NT2/D1 (cell line): ENCODE measurements around the gene HCN1.

ENCODE experiments used
- SUZ12 ChIP-seq: IDR thresholded peaks from 2 replicates; pipeline ENCODE4 v1.6.1; 2011; ENCODE audit not compliant: insufficient read length, insufficient read depth; ENCODE audit errors: extremely low read depth
- YY1 ChIP-seq: IDR thresholded peaks from 2 replicates; pipeline ENCODE4 v1.6.1; 2011; ENCODE audit not compliant: insufficient read length, insufficient read depth
- ZNF274 ChIP-seq: IDR thresholded peaks from 2 replicates; pipeline ENCODE4 v1.6.1; 2011; ENCODE audit warnings: mild to moderate bottlenecking, low read depth, low read length

- TF ChIP-seq ZNF274 (no peak), YY1 (no peak), SUZ12 (no peak)
Measured at GRCh38 chr5:45512521-45512920, 183.7 kb downstream of the HCN1 start.
